Mucosa of rectum (tissue), 2 donors: Measurements from ENCODE around the gene CALML3.

ENCODE experiments used
- H3K27ac ChIP-seq, 2 donors: one replicate each; pipeline ENCODE4 v1.7.0; 2013; ENCODE audit warnings: inconsistent platforms in 2 of 2, low read depth in 2 of 2, low read length in 2 of 2
- H3K27me3 ChIP-seq, 2 donors: one replicate each; pipeline ENCODE4 v1.7.0; 2013; ENCODE audit warnings: low read length in 2 of 2; ENCODE audit not compliant: control insufficient read depth in 2 of 2, insufficient read depth in 2 of 2
- H3K36me3 ChIP-seq, 2 donors: one replicate each; pipeline ENCODE4 v1.7.0; 2013; ENCODE audit warnings: low read length in 2 of 2; ENCODE audit not compliant: control insufficient read depth in 2 of 2, insufficient read depth in 2 of 2
- H3K4me1 ChIP-seq, 2 donors: one replicate each; pipeline ENCODE4 v1.7.0; 2013; ENCODE audit warnings: low read length in 2 of 2, mild to moderate bottlenecking in 1 of 2; ENCODE audit not compliant: control insufficient read depth in 2 of 2, insufficient read depth in 2 of 2
- H3K4me3 ChIP-seq, 2 donors: one replicate each; pipeline ENCODE4 v1.7.0; 2013; ENCODE audit warnings: low read length in 2 of 2
- H3K9ac ChIP-seq, 2 donors: one replicate each; pipeline ENCODE4 v1.7.0; 2013; ENCODE audit warnings: low read length in 2 of 2, low read depth in 1 of 2, mild to moderate bottlenecking in 1 of 2
- H3K9me3 ChIP-seq, 2 donors: one replicate each; pipeline ENCODE4 v1.7.0; 2013; ENCODE audit warnings: low read length in 2 of 2; ENCODE audit not compliant: control insufficient read depth in 2 of 2
- donor health status: healthy.
- donor health status: Normal muscosa, but diverticular disease.

CALML3 gene

GRCh38 chr10:5481121-5481520, 43.6 kb upstream of the CALML3 start:
- H3K9ac ChIP-seq, result no peak overlapping the region
- H3K36me3 ChIP-seq, result no peaks in the 10 kb centered on the region

GRCh38 chr10:5482016-5482415, 42.7 kb upstream of the CALML3 start:
- Histone ChIP-seq H3K9ac (no peak overlapping the region), H3K4me1 (peaks cover 7% of the 10 kb centered on the region in 2 donors), H3K9me3 (no peaks in the 10 kb centered on the region), H3K4me3 (no peak overlapping the region), H3K27me3 (no peaks in the 10 kb centered on the region), H3K36me3 (no peaks in the 10 kb centered on the region), H3K27ac (no peak overlapping the region)

More at GRCh38 chr10:5481121-5481520, 43.6 kb upstream of the CALML3 start:
- no peaks in the 10 kb centered on the region for H3K27me3 ChIP-seq
- no peak overlapping the region for H3K4me3 ChIP-seq
- no peaks in the 10 kb centered on the region for H3K9me3 ChIP-seq
- H3K4me1 ChIP-seq, result no peaks in the 10 kb centered on the region
- H3K27ac ChIP-seq, result no peak overlapping the region

- H3K4me1 ChIP-seq, result peaks cover 15 to 23% of the 10 kb centered on the region in 2 donors
- H3K4me3 ChIP-seq, result no peak overlapping the region
- H3K36me3 ChIP-seq, result no peaks in the 10 kb centered on the region
- no peaks in the 10 kb centered on the region for H3K9me3 ChIP-seq
- no peak overlapping the region for H3K9ac ChIP-seq
- H3K27me3 ChIP-seq, result no peaks in the 10 kb centered on the region
- no peak overlapping the region for H3K27ac ChIP-seq
Measured at GRCh38 chr10:5484205-5484604, 40.6 kb upstream of the CALML3 start.

GRCh38 chr10:5485290-5485689, 39.5 kb upstream of the CALML3 start:
- Histone ChIP-seq H3K4me1 (peaks cover 16 to 26% of the 10 kb centered on the region in 2 donors), H3K9me3 (no peaks in the 10 kb centered on the region), H3K27me3 (no peaks in the 10 kb centered on the region), H3K9ac (no peak overlapping the region), H3K4me3 (no peak overlapping the region), H3K36me3 (no peaks in the 10 kb centered on the region), H3K27ac (no peak overlapping the region)

GRCh38 chr10:5485948-5486852, 38.6 kb upstream of the CALML3 start:
- H3K9ac ChIP-seq, result peak overlapping the region; percentile 51 to 74
- H3K4me1 ChIP-seq, result peaks cover 16 to 26% of the 10 kb centered on the region in 2 donors
- H3K36me3 ChIP-seq, result no peaks in the 10 kb centered on the region
- no peaks in the 10 kb centered on the region for H3K9me3 ChIP-seq
- no peaks in the 10 kb centered on the region for H3K27me3 ChIP-seq
- H3K4me3 ChIP-seq, result peak overlapping the region in 1 of 2 donors; percentile 58
- H3K27ac ChIP-seq, result peak overlapping the region; percentile 98 to 99

- no peaks in the 10 kb centered on the region for H3K36me3 ChIP-seq
- peak overlapping the region; percentile 98 to 99 for H3K27ac ChIP-seq
- no peaks in the 10 kb centered on the region for H3K9me3 ChIP-seq
- H3K4me3 ChIP-seq, result peak overlapping the region in 1 of 2 donors; percentile 58
- no peaks in the 10 kb centered on the region for H3K27me3 ChIP-seq
- H3K4me1 ChIP-seq, result peaks cover 16 to 26% of the 10 kb centered on the region in 2 donors
- peak overlapping the region; percentile 51 to 74 for H3K9ac ChIP-seq
Measured at GRCh38 chr10:5486853-5487235, 37.9 kb upstream of the CALML3 start.

GRCh38 chr10:5488272-5489161, 36.2 kb upstream of the CALML3 start:
- Histone ChIP-seq H3K36me3 (no peaks in the 10 kb centered on the region), H3K4me1 (peaks cover 16 to 28% of the 10 kb centered on the region in 2 donors), H3K27ac (peak overlapping the region; percentile 98 to 99), H3K9ac (peak overlapping the region; percentile 74 to 80), H3K4me3 (peak overlapping the region; percentile 53 to 58), H3K9me3 (peaks cover 0 to 2% of the 10 kb centered on the region in 2 donors), H3K27me3 (no peaks in the 10 kb centered on the region)

- Histone ChIP-seq H3K27ac (no peak overlapping the region), H3K9me3 (peaks cover 0 to 2% of the 10 kb centered on the region in 2 donors), H3K36me3 (no peaks in the 10 kb centered on the region), H3K9ac (no peak overlapping the region), H3K4me3 (no peak overlapping the region), H3K4me1 (peaks cover 16 to 34% of the 10 kb centered on the region in 2 donors), H3K27me3 (no peaks in the 10 kb centered on the region)
Measured at GRCh38 chr10:5490032-5490431, 34.7 kb upstream of the CALML3 start.

GRCh38 chr10:5490698-5491464, 33.9 kb upstream of the CALML3 start:
- Histone ChIP-seq H3K27me3 (no peaks in the 10 kb centered on the region), H3K4me1 (peaks cover 16 to 34% of the 10 kb centered on the region in 2 donors), H3K27ac (no peak overlapping the region), H3K4me3 (no peak overlapping the region), H3K9me3 (peaks cover 0 to 2% of the 10 kb centered on the region in 2 donors), H3K9ac (no peak overlapping the region), H3K36me3 (no peaks in the 10 kb centered on the region)
